GM19238 (cell line): Measurements from ENCODE around the gene PARD3B.

Source experiments
- DNase-seq: peaks from one replicate; pipeline ENCODE4 v3.0.0; 2011; ENCODE audit warnings: low spot score; ENCODE audit not compliant: insufficient read length

PARD3B gene

DNA sequence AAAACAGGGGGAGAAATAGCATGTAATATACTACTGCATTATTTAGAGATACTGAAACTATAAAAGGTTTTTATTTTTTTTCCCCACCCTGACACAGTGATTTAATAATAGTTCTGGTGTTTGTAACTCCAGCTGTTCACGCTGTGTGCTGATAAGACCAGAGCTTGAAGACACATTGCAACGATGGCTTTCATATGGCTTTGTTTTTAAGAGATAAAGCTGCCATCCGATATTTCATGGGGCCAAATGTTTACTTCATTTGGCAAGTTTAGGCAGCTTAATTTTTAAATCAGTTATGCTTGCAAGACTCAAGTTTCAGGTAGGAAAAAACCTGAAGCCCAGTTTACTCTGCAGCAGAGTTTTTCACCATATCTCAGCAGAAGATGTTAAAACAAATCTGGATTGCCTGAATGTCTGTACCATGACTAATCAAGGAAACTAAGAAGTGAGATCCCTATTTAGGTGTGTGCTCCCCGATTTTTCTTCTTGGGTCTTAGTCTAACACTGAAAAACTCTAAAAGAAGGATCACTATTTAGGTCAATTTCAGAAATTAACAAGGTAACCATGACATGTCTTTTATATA is 508.6 kb downstream of the PARD3B start:
- DNase-seq, result no peak

DNA sequence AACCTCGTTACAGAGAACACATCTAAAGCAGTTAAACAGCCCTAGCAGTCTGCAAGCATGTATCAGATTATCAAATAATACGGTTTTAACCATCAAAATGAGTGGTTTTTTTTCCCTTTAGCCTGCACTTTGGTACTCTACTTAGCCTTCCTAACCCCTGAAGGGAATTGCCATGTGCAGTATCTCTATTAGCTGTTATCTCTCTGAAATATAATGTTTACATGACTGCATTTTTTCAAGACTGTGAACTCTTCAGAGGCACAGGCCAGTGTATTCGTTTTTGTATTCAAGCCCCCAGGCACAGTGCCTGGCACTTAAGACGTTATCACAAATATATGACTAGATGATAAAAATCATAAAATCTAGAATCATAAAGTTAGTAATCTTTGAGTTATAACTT is 509.5 kb downstream of the PARD3B start:
- no peak for DNase-seq

- DNase-seq, result no peak
These were observed 510.0 kb downstream of the PARD3B start for GRCh38 chr2:205055251-205055650.

DNA sequence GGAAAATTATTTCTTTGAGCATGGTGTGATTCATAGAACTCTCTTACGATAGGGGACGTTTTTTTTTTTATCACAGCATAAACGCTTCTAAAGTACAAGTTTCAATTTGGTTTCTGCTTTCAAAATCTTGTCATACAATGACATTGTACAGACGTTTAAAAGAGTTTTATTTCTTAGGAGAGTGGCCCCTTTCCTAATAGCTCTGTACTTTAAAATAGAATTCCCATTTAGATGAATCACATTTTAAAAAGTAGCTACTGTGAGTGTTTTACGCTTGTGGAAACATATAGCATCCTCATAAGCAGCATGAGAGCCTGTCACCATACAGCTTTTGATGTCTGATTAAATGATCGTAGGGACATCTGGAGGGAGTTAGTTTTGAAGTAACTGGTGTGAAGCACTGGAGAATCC is 510.9 kb downstream of the PARD3B start:
- DNase-seq, result no peak

GRCh38 chr2:205058409-205058808 is 513.1 kb downstream of the PARD3B start:
- DNase-seq, result no peak

DNA sequence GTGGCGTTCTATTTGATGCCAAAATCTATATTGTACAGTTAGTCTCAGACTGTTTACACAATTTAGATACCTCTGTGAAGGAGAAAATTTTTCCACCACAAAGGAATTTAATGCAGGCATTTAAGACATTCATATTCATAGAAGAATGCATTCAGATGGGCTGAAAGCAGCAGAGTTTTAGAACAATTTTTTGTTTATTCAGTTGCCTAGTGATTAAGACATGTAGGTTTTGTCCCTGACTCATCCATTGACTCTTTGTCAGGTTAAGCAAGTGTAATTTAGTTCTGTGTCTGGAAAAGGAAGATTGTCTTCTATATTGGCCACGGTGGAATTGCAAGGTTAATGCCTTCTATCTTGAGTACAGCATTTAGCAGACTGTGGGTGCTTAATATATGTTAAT is 515.0 kb downstream of the PARD3B start:
- no peak for DNase-seq

DNA sequence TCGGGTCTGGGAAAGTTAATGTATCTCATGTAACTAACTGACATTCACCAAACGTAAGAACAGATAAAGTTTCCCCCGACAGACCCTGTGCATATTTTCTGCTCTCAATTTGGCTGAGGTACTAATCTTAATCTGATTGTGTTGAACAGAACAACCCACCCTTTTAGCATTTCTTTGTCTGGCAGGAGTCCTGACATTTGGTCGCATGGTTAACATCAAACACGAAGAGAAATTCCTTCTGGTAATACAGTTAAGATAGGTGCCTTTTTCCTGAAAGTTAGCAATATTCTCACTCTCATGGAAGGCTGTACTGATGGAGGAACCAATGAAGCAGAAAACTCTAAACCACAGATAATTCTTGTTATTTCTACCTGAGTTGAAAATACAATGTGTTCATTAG is 520.8 kb downstream of the PARD3B start:
- DNase-seq, result no peak

GRCh38 chr2:205069928-205070327 is 524.7 kb downstream of the PARD3B start:
- DNase-seq, result no peak

GRCh38 chr2:205070889-205071288 is 525.6 kb downstream of the PARD3B start:
- no peak for DNase-seq

- DNase-seq, result no peak
These were observed 528.3 kb downstream of the PARD3B start for GRCh38 chr2:205073433-205074020.

DNA sequence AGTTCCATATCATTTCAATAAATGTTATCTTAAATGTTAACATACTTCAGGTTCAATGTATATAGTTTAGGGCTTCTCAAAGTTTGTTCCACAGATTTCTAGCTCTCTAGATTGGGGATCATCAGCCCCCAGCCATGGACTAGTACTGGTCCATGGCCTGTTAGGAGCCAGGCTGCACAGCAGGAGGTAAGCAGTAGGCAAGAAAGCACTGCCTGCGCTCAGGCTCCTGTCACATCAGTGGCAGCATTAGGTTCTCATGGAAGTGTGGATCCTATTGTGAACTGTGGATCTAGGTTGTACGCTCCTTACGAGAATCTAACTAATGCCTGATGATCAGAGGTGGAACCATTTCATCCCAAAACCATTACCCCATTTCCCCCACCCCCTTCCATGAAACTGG is 531.1 kb downstream of the PARD3B start:
- no peak for DNase-seq

DNA sequence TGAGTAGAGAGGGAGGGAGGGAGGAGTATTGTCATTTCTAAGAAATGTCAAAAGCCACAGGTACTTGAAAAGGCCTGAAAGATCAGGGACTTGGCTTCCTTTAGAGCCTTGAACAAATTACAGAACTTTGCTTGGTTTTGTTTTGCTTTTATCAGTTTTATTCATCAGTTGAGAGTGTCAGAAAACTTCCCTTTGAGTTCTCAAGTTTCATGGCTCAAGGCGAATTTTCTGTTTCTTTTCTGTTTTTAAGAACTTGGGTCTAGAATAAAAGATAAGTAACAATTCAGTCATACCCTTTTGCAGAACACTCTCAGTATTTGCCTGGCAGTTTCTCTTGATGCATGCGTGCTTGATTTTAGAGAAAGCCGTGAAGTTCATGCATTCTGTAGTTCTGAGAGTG is 531.9 kb downstream of the PARD3B start:
- no peak for DNase-seq

- DNase-seq, result no peak
These were observed 533.5 kb downstream of the PARD3B start for GRCh38 chr2:205078762-205079161.

- no peak for DNase-seq
These were observed 533.9 kb downstream of the PARD3B start for GRCh38 chr2:205079173-205079572.

DNA sequence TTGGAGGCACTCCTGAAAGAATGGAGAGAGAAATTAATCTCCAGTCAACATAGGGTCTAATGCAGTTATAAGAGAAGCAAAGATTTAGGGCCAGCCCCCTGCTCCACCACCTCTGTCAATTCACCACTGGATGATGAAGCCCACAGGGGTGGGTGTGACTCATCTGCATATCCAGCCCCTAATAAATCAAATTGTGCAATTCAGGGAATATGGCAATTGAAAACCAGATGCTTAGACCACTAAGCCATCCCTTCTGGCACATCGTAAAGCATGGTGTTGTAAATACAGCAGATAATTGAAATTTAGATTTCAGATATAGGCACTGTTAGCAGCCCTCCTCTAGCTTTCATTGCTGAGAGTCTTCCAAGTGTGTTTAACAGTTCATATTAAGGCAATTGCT is 541.4 kb downstream of the PARD3B start:
- DNase-seq, result no peak

GRCh38 chr2:205087862-205088261 is 542.6 kb downstream of the PARD3B start:
- DNase-seq, result no peak

DNA sequence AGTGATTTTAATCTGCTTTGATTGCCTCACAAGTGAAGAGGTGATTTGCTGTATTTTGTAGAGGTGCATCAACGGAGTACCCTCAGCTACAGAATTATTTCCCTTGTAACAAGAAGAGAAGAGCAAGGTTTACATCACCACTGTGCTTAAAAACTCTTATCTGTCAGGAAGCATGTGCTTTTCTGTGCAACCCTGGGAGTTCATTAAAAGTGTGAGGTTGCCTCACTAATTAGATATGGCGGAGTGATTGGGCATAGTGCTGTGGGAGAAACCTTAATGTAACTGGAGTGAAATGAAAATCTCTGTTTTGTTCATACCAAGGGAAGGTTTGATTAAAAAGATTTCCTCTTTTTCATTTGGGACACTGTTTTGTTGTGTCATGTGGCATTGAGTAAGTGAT is 544.7 kb downstream of the PARD3B start:
- DNase-seq, result no peak

GRCh38 chr2:205091411-205091810 is 546.1 kb downstream of the PARD3B start:
- no peak for DNase-seq

- no peak for DNase-seq
These were observed 548.8 kb downstream of the PARD3B start for GRCh38 chr2:205094031-205094430.

GRCh38 chr2:205103699-205104098 is 558.4 kb downstream of the PARD3B start:
- no peak for DNase-seq

DNA sequence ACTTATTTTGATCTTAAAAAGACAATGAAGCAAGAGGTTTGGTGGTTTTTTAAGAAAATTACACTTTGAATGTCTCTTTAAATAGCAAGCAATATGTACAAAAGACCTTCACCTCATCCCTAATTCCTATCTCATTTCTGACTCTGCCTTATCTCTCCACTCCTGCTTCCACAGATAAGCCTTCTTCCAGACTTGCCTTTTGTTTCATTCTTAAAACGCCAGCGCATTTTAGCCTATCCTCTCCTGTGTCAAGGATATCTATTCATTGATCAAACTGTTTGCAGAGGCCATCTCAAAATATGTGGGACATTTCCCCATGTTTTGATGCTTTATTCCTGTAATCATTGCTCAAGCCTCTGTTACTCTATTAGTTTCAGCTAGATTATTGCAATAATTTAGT is 562.5 kb downstream of the PARD3B start:
- DNase-seq, result no peak

DNA sequence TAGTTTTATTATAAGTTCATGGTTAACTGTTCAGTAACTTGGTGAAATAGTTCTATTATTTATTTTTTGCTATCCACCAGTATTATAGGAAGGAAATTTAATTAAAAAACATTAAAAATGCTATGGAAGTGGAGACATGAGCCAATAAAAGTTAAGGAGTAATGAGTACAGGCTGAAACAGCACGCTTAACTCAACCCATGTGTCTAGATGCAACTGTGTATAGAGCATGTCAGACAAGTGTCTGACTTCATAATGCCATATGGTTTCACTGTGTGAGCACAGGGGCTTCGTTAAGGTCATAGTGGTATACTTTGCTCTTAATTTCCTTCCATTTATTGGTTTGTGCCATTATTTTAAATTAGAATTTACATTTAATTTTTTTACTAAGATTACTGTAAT is 570.2 kb downstream of the PARD3B start:
- DNase-seq, result no peak

DNA sequence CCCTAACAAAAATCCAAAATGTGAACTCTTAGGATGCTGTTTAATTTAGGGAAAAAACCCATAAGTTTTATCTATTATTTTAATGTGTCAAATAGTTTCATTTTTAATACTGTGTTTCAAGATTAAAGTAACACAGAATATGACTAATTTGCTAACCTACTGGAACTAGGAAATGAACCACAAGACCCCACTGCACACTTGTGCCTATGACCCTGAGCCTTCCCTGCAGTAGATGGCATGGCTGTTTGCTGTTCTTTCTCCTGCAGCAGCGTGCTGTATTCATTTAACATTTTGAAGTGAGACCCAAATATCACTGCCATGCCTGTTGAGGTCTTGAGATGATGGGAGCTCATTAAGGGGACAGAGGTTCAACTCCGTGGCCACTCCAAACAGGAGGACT is 571.9 kb downstream of the PARD3B start:
- DNase-seq, result no peak

DNA sequence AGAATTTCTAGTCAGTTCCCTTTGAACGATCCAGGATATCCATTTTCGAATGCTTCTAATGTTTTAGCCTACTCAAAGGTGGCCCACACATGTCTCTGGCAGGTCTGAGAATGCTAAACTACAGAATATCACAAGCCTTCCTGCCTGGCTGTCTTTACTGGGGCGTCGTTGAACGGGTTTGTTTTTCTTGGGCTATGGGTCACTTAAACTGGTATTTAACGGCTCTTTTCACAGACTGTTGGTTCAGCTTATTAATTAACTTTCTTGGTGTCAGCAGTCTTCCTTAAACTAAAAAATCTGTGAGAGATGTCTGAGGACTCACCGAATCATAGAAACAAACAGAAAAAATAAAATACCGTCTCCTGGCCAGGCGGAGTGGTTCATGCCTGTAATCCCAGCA is 573.9 kb downstream of the PARD3B start:
- no peak for DNase-seq
